Calu3 (cell line): ENCODE data around the gene AKR7A2. TPM values are rescaled to one million over a fixed set of nuclear protein-coding genes. Genes with fewer than 3 reads are reported as not detected.

ENCODE experiments used
- BruUV-seq: library from RNA; stranded (reverse); fragments of 400-500 nt; replicated peaks from 2 replicates; lab custom pipeline; 2021; lab: Mats Ljungman, UMichigan
- CTCF ChIA-PET: fragments of 300-600 bp; sonication (Branson Sonifier 250); formaldehyde crosslinking; loops from one replicate; lab custom pipeline; 2022; ENCODE audit warnings: antibody characterized with exemption; lab: Charles Lee
- DNase-seq: peaks from one replicate; pipeline ENCODE4 v3.0.0; 2022
- H3K27ac Mint-ChIP-seq: one replicate; pipeline ENCODE4 v1.8.0; 2022; ENCODE audit warnings: mixed read lengths; ENCODE audit not compliant: unreplicated experiment
- H3K27me3 Mint-ChIP-seq: one replicate; pipeline ENCODE4 v1.8.0; 2022; ENCODE audit warnings: mixed read lengths; ENCODE audit not compliant: unreplicated experiment
- H3K36me3 Mint-ChIP-seq: one replicate; pipeline ENCODE4 v1.8.0; 2022; ENCODE audit warnings: mild to moderate bottlenecking, moderate library complexity, mixed read lengths; ENCODE audit not compliant: insufficient read depth, unreplicated experiment
- H3K4me1 Mint-ChIP-seq: one replicate; pipeline ENCODE4 v1.8.0; 2022; ENCODE audit warnings: mild to moderate bottlenecking, low read depth, mixed read lengths; ENCODE audit not compliant: unreplicated experiment
- H3K4me3 Mint-ChIP-seq: one replicate; pipeline ENCODE4 v1.8.0; 2022; ENCODE audit warnings: mild to moderate bottlenecking, low read depth, moderate library complexity, mixed read lengths; ENCODE audit not compliant: unreplicated experiment
- H3K9me3 Mint-ChIP-seq: one replicate; pipeline ENCODE4 v1.8.0; 2022; ENCODE audit warnings: low read depth, mixed read lengths; ENCODE audit not compliant: unreplicated experiment
- CTCF ChIP-seq: fragments of 200-600 bp; IDR thresholded peaks from one replicate; pipeline ENCODE4 v1.8.0; 2022; ENCODE audit warnings: antibody characterized with exemption; ENCODE audit not compliant: unreplicated experiment
- intact Hi-C: fragments of 100-400 bp; cut with micrococcal nuclease; formaldehyde crosslinking; loops from one replicate; pipeline ENCODE4 v1.10.0; 2022; ENCODE audit not compliant: unreplicated experiment
- total RNA-seq: library from RNA; stranded (reverse); gene quantifications from 2 replicates; pipeline ENCODE4 v1.2.3, GENCODE V29; 2022

Gene AKR7A2
- total RNA-seq, 1 experiment from 2014 or later, result 25.7 TPM

GRCh38 chr1:19350566-19350965 is 38.6 kb upstream of the AKR7A2 start:
- DNase-seq, result no peak
- peaks cover 17% of the 10 kb centered on the region for H3K36me3 Mint-ChIP-seq
- no peak overlapping the region for H3K4me3 Mint-ChIP-seq
- no peak overlapping the region for H3K27ac Mint-ChIP-seq
- TF ChIP-seq CTCF, result no peak
- BruUV-seq, result no TSS peak
- intact Hi-C loops, result no loop called here
- CTCF ChIA-PET, result interaction anchor here (0.7 kb wide), 2 partner anchors 15 to 31 kb away, joined by 3 to 5 read pairs; no protein-coding TSS in a partner anchor
- H3K27me3 Mint-ChIP-seq, result no peaks in the 10 kb centered on the region
- H3K9me3 Mint-ChIP-seq, result no peaks in the 10 kb centered on the region
- no peaks in the 10 kb centered on the region for H3K4me1 Mint-ChIP-seq

- CTCF ChIA-PET, result interaction anchor here (0.6 kb wide), 1 partner anchor 326 kb away, joined by 3 read pairs; no protein-coding TSS in a partner anchor
- no peak for TF ChIP-seq CTCF
- intact Hi-C loops, result no loop called here
- no peak overlapping the region for H3K27ac Mint-ChIP-seq
- H3K4me3 Mint-ChIP-seq, result no peak overlapping the region
- BruUV-seq, result no TSS peak
- H3K9me3 Mint-ChIP-seq, result no peaks in the 10 kb centered on the region
- H3K36me3 Mint-ChIP-seq, result peaks cover 18% of the 10 kb centered on the region
- H3K4me1 Mint-ChIP-seq, result no peaks in the 10 kb centered on the region
- no peak for DNase-seq
- H3K27me3 Mint-ChIP-seq, result no peaks in the 10 kb centered on the region
Measured at GRCh38 chr1:19349999-19350398, 38.1 kb upstream of the AKR7A2 start.

GRCh38 chr1:19348441-19349198 is 36.7 kb upstream of the AKR7A2 start:
- intact Hi-C loops, result no loop called here
- Mint-ChIP-seq H3K27me3 (no peaks in the 10 kb centered on the region), H3K4me3 (no peak overlapping the region), H3K9me3 (no peaks in the 10 kb centered on the region), H3K4me1 (no peaks in the 10 kb centered on the region), H3K27ac (no peak overlapping the region), H3K36me3 (peaks cover 13% of the 10 kb centered on the region)
- DNase-seq, result no peak
- no peak for TF ChIP-seq CTCF
- CTCF ChIA-PET, result interaction anchor here (0.7 kb wide), 1 partner anchor 315 kb away, joined by 3 read pairs; no protein-coding TSS in a partner anchor
- no TSS peak for BruUV-seq

- H3K27ac Mint-ChIP-seq, result no peak overlapping the region
- H3K36me3 Mint-ChIP-seq, result peaks cover 15% of the 10 kb centered on the region
- intact Hi-C loops, result no loop called here
- no peaks in the 10 kb centered on the region for H3K27me3 Mint-ChIP-seq
- BruUV-seq, result no TSS peak
- CTCF ChIA-PET, result interaction anchor here (0.5 kb wide), 1 partner anchor 309 kb away, joined by 5 read pairs; no protein-coding TSS in a partner anchor
- H3K4me3 Mint-ChIP-seq, result no peak overlapping the region
- H3K9me3 Mint-ChIP-seq, result no peaks in the 10 kb centered on the region
- TF ChIP-seq CTCF, result no peak
- no peak for DNase-seq
- H3K4me1 Mint-ChIP-seq, result no peaks in the 10 kb centered on the region
Measured at GRCh38 chr1:19347533-19348172, 35.7 kb upstream of the AKR7A2 start.
